Measurements from ENCODE around the gene ZCCHC4. TPM values are rescaled to one million over a fixed set of nuclear protein-coding genes. Genes with fewer than 3 reads are reported as not detected.
"Not testable (repeated sequence)": the region's sequence is repeated elsewhere in the genome, so short reads cannot be mapped to it uniquely, and the experiment has no call there.

Gene ZCCHC4
- total RNA-seq, 1 experiment from 2014 or later = 13.1 TPM

DNA sequence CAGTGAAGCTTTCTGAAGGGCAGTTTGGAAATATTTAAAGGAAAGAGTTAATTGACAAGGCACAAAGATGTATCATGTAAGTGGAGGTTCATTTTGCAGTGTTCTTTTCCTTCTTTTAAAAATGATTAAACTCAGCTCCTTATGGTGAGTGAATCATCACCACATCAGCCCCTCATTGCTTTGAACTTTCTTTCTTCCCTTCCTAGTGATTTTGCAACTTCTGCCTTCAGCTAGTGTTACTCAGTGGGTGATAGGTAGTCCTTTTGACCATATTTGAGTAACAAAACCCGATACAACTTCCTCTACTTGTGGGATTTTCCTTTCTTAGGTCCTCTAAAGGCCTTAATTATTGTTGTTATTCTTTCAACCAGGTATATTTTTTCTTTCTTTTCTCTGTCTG, 8.2 kb downstream of the ZCCHC4 start:
- TF ChIP-seq, protein P1, sequence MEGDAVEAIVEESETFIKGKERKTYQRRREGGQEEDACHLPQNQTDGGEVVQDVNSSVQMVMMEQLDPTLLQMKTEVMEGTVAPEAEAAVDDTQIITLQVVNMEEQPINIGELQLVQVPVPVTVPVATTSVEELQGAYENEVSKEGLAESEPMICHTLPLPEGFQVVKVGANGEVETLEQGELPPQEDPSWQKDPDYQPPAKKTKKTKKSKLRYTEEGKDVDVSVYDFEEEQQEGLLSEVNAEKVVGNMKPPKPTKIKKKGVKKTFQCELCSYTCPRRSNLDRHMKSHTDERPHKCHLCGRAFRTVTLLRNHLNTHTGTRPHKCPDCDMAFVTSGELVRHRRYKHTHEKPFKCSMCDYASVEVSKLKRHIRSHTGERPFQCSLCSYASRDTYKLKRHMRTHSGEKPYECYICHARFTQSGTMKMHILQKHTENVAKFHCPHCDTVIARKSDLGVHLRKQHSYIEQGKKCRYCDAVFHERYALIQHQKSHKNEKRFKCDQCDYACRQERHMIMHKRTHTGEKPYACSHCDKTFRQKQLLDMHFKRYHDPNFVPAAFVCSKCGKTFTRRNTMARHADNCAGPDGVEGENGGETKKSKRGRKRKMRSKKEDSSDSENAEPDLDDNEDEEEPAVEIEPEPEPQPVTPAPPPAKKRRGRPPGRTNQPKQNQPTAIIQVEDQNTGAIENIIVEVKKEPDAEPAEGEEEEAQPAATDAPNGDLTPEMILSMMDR (IDR thresholded peaks at IDR 0.05; ENCODE audit: insufficient read depth in 1 of 2, low read depth in 1 of 2, low read length in 1 of 2, severe bottlenecking in 1 of 2, unreplicated experiment in 1 of 2) = no peak
- intact Hi-C loops (cut with micrococcal nuclease; ENCODE audit: unreplicated experiment) = no loop called here
- Histone ChIP-seq H3K4me1 (no peaks in the 10 kb centered on the region), H3K27me3 (replicated peaks; ENCODE audit: control insufficient read depth, insufficient read depth, low read length) (no peaks in the 10 kb centered on the region), H3K9me3 (no peaks in the 10 kb centered on the region), H3K36me3 (ENCODE audit: control insufficient read depth, insufficient read depth, low read length) (no peaks in the 10 kb centered on the region), H3K4me3 (ENCODE audit: low read depth, low read length) (no peak overlapping the region)
- H3K36me3 Mint-ChIP-seq (ENCODE audit: insufficient read depth, unreplicated experiment) = peaks cover 9% of the 10 kb centered on the region
- POLR2A ChIA-PET = no interaction called here
- H3K27me3 Mint-ChIP-seq (ENCODE audit: insufficient read depth, unreplicated experiment) = no peaks in the 10 kb centered on the region
- no peaks in the 10 kb centered on the region for H3K4me1 Mint-ChIP-seq (ENCODE audit: low read depth, unreplicated experiment)
- H3K4me3 Mint-ChIP-seq (ENCODE audit: unreplicated experiment) = no peak overlapping the region
- no peaks in the 10 kb centered on the region for H3K9me3 Mint-ChIP-seq (ENCODE audit: unreplicated experiment)
- no peak overlapping the region for H3K27ac Mint-ChIP-seq (ENCODE audit: unreplicated experiment)
- CTCF ChIA-PET = no interaction called here
- no TSS peak for BruUV-seq (replicated peaks)
- no peak for DNase-seq

DNA sequence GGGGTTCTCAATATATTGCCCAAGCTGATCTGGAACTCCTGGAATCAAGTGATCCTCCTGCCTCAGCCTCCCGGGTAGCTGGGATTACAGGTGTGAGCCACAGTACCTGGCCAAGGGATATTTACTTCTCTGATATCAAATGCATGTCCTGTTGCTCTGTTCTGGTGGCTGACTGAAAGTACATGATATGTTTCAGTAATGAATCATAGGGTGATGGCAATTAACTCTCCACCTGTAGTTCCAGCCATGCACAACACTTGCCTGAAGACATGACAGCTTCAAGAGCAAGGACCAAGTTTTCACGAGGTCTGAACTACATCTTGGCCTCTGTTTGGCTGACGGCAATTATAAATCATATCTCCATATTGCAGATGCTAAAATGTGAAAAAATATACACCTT, 9.1 kb downstream of the ZCCHC4 start:
- no peak overlapping the region for H3K27ac Mint-ChIP-seq (ENCODE audit: unreplicated experiment)
- H3K27me3 Mint-ChIP-seq (ENCODE audit: insufficient read depth, unreplicated experiment) = no peaks in the 10 kb centered on the region
- TF ChIP-seq, protein P1 (IDR thresholded peaks at IDR 0.05; ENCODE audit: insufficient read depth in 1 of 2, low read depth in 1 of 2, low read length in 1 of 2, severe bottlenecking in 1 of 2, unreplicated experiment in 1 of 2) = no peak
- no peaks in the 10 kb centered on the region for H3K4me1 Mint-ChIP-seq (ENCODE audit: low read depth, unreplicated experiment)
- CTCF ChIA-PET = no interaction called here
- POLR2A ChIA-PET = interaction anchor here (1.3 kb wide), 1 partner anchor 10 kb away, joined by 3 read pairs; no protein-coding TSS in a partner anchor
- BruUV-seq (replicated peaks) = no TSS peak
- DNase-seq = no peak
- Histone ChIP-seq H3K36me3 (ENCODE audit: control insufficient read depth, insufficient read depth, low read length) (no peaks in the 10 kb centered on the region), H3K4me1 (no peaks in the 10 kb centered on the region), H3K9me3 (no peaks in the 10 kb centered on the region), H3K27me3 (replicated peaks; ENCODE audit: control insufficient read depth, insufficient read depth, low read length) (no peaks in the 10 kb centered on the region), H3K4me3 (ENCODE audit: low read depth, low read length) (no peak overlapping the region)
- no peaks in the 10 kb centered on the region for H3K9me3 Mint-ChIP-seq (ENCODE audit: unreplicated experiment)
- intact Hi-C loops (cut with micrococcal nuclease; ENCODE audit: unreplicated experiment) = no loop called here
- no peak overlapping the region for H3K4me3 Mint-ChIP-seq (ENCODE audit: unreplicated experiment)
- H3K36me3 Mint-ChIP-seq (ENCODE audit: insufficient read depth, unreplicated experiment) = peaks cover 9% of the 10 kb centered on the region

DNA sequence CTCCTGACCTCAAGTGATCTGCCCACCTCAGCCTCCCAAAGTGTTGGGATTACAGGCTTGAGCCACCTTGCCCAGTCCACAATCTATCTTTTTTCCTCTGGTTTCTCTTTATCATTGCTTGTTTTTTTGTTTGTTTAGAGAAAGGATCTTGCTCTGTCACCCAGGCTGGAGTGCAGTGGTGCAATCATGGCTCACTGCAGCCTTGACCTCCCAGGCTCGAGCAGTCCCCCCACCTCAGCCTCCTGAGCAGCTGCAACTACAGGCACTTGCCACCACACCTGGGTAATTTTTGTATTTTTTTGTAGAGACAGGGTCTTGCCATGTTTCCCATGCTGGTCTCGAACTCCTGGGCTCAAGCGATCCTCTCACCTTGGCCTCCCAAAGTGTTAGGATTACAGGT, 15.9 kb downstream of the ZCCHC4 start:
- H3K4me3 Mint-ChIP-seq (ENCODE audit: unreplicated experiment); intact Hi-C loops (cut with micrococcal nuclease; ENCODE audit: unreplicated experiment); H3K27ac Mint-ChIP-seq (ENCODE audit: unreplicated experiment): not testable (repeated sequence)

DNA sequence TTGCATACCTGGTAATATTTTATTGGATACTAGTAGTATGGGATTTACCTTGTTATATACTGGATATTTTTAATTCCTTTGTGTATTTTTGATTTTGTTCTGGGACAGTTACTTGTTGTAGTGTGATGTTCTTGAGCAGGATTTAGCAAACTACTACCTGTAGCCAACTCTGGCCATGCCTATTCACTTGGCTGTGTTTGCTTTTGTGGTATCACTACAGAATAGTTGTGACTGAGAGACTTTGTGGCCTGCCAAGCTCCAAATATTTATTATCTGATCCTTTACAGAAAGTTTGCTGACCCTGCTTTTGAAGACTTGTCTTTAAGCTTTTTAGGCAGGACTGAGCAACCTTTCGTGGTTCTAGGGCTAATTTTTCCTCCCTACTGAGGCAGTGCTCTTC, 17.8 kb downstream of the ZCCHC4 start:
- intact Hi-C loops (cut with micrococcal nuclease; ENCODE audit: unreplicated experiment) = no loop called here
- Mint-ChIP-seq H3K27ac (ENCODE audit: unreplicated experiment) (no peak overlapping the region), H3K4me1 (ENCODE audit: low read depth, unreplicated experiment) (no peaks in the 10 kb centered on the region), H3K36me3 (ENCODE audit: insufficient read depth, unreplicated experiment) (peaks cover 6% of the 10 kb centered on the region), H3K9me3 (ENCODE audit: unreplicated experiment) (no peaks in the 10 kb centered on the region), H3K27me3 (ENCODE audit: insufficient read depth, unreplicated experiment) (no peaks in the 10 kb centered on the region), H3K4me3 (ENCODE audit: unreplicated experiment) (no peak overlapping the region)
- CTCF ChIA-PET = interaction anchor here (2.2 kb wide), 1 partner anchor 18 kb away, joined by 5 read pairs; the partner anchor contains the start of gene ZCCHC4
- DNase-seq = no peak
- Histone ChIP-seq H3K36me3 (ENCODE audit: control insufficient read depth, insufficient read depth, low read length) (no peaks in the 10 kb centered on the region), H3K4me3 (ENCODE audit: low read depth, low read length) (no peak overlapping the region), H3K27me3 (replicated peaks; ENCODE audit: control insufficient read depth, insufficient read depth, low read length) (no peaks in the 10 kb centered on the region), H3K4me1 (no peaks in the 10 kb centered on the region), H3K9me3 (no peaks in the 10 kb centered on the region)
- POLR2A ChIA-PET = no interaction called here
- TF ChIP-seq, protein P1 (IDR thresholded peaks at IDR 0.05; ENCODE audit: insufficient read depth in 1 of 2, low read depth in 1 of 2, low read length in 1 of 2, severe bottlenecking in 1 of 2, unreplicated experiment in 1 of 2) = no peak
- no TSS peak for BruUV-seq (replicated peaks)

More for the DNA sequence above, 15.9 kb downstream of the ZCCHC4 start:
- DNase-seq; H3K27me3 Mint-ChIP-seq (ENCODE audit: insufficient read depth, unreplicated experiment); H3K4me1 ChIP-seq; H3K4me3 ChIP-seq (ENCODE audit: low read depth, low read length); H3K9me3 ChIP-seq; POLR2A ChIA-PET; H3K4me1 Mint-ChIP-seq (ENCODE audit: low read depth, unreplicated experiment); BruUV-seq (replicated peaks); H3K9me3 Mint-ChIP-seq (ENCODE audit: unreplicated experiment); H3K36me3 ChIP-seq (ENCODE audit: control insufficient read depth, insufficient read depth, low read length); H3K36me3 Mint-ChIP-seq (ENCODE audit: insufficient read depth, unreplicated experiment); H3K27me3 ChIP-seq (replicated peaks; ENCODE audit: control insufficient read depth, insufficient read depth, low read length): not testable (repeated sequence)
- CTCF ChIA-PET = interaction anchor here (0.6 kb wide), 1 partner anchor 1003 kb away, joined by 3 read pairs; no protein-coding TSS in a partner anchor
